Measurements from ENCODE around the gene FAHD2A. TPM values are rescaled to one million over a fixed set of nuclear protein-coding genes. Genes with fewer than 3 reads are reported as not detected.

FAHD2A gene
- polyA plus RNA-seq, 1 donor from 2014 or later: 27.2 TPM

DNA sequence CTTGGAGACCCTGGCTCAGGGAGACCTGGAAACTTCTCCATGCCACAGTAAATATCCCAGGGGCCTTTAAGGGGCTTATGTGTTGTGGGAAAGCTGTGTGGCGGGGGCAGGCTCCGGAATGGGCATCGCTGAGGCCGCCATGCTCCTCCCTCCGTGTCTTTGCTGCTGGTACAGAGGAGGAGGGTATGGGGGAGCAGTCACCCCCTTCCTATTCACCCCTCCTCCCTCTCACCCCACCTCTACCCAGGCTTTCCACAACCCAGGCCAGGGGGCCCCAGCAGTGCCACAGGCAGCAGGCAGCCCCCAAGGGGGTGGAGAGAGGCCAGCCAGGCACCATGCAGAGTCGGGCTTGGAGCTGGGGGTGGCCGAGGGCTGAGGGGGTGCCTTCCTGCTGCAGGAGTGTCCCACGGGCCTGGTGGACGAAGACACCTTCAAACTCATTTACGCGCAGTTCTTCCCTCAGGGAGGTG is 28.0 kb upstream of the FAHD2A start:
- Histone ChIP-seq H3K79me2 (replicated peaks; ENCODE audit: insufficient read depth, low read length) (no peaks in the 10 kb centered on the region), H3K9me2 (ENCODE audit: insufficient read depth, low read length) (no peaks in the 10 kb centered on the region), H3K27me3 (ENCODE audit: insufficient read depth, low read depth, low read length) (no peaks in the 10 kb centered on the region), H4K20me1 (ENCODE audit: insufficient read depth) (no peaks in the 10 kb centered on the region), H3K4me3 (ENCODE audit: low read length) (no peak overlapping the region), H3K36me3 (ENCODE audit: insufficient read depth, low read length) (no peaks in the 10 kb centered on the region), H3K4me2 (ENCODE audit: low read length) (no peak overlapping the region), H3K9me3 (ENCODE audit: low read length) (peaks cover 9% of the 10 kb centered on the region), H2AFZ (ENCODE audit: low read depth, low read length) (no peak overlapping the region), H3F3A (ENCODE audit: insufficient read depth, low read length, poor library complexity, severe bottlenecking) (no peaks in the 10 kb centered on the region), H3K9ac (ENCODE audit: low read length) (no peak overlapping the region), H3K27ac (ENCODE audit: low read length) (no peak overlapping the region)
- no peak for TF ChIP-seq POLR2AphosphoS5 (IDR thresholded peaks at IDR 0.05)
- TF ChIP-seq SMC3 (conservative IDR thresholded peaks at IDR 0.05; ENCODE audit: poor library complexity): no peak
- no peak for TF ChIP-seq RAD21 (conservative IDR thresholded peaks at IDR 0.05)
- no peak for TF ChIP-seq EZH2 (IDR thresholded peaks at IDR 0.05; ENCODE audit: borderline replicate concordance, insufficient read depth, low read length, poor library complexity, severe bottlenecking)
- TF ChIP-seq, protein P1, sequence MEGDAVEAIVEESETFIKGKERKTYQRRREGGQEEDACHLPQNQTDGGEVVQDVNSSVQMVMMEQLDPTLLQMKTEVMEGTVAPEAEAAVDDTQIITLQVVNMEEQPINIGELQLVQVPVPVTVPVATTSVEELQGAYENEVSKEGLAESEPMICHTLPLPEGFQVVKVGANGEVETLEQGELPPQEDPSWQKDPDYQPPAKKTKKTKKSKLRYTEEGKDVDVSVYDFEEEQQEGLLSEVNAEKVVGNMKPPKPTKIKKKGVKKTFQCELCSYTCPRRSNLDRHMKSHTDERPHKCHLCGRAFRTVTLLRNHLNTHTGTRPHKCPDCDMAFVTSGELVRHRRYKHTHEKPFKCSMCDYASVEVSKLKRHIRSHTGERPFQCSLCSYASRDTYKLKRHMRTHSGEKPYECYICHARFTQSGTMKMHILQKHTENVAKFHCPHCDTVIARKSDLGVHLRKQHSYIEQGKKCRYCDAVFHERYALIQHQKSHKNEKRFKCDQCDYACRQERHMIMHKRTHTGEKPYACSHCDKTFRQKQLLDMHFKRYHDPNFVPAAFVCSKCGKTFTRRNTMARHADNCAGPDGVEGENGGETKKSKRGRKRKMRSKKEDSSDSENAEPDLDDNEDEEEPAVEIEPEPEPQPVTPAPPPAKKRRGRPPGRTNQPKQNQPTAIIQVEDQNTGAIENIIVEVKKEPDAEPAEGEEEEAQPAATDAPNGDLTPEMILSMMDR (IDR thresholded peaks at IDR 0.05; ENCODE audit: poor library complexity, severe bottlenecking): no peak
- no peak for TF ChIP-seq TAF1 (IDR thresholded peaks at IDR 0.05; ENCODE audit: low read depth)
- no peak for TF ChIP-seq EP300 (conservative IDR thresholded peaks at IDR 0.05; ENCODE audit: poor library complexity, severe bottlenecking)
- TF ChIP-seq, protein P2, sequence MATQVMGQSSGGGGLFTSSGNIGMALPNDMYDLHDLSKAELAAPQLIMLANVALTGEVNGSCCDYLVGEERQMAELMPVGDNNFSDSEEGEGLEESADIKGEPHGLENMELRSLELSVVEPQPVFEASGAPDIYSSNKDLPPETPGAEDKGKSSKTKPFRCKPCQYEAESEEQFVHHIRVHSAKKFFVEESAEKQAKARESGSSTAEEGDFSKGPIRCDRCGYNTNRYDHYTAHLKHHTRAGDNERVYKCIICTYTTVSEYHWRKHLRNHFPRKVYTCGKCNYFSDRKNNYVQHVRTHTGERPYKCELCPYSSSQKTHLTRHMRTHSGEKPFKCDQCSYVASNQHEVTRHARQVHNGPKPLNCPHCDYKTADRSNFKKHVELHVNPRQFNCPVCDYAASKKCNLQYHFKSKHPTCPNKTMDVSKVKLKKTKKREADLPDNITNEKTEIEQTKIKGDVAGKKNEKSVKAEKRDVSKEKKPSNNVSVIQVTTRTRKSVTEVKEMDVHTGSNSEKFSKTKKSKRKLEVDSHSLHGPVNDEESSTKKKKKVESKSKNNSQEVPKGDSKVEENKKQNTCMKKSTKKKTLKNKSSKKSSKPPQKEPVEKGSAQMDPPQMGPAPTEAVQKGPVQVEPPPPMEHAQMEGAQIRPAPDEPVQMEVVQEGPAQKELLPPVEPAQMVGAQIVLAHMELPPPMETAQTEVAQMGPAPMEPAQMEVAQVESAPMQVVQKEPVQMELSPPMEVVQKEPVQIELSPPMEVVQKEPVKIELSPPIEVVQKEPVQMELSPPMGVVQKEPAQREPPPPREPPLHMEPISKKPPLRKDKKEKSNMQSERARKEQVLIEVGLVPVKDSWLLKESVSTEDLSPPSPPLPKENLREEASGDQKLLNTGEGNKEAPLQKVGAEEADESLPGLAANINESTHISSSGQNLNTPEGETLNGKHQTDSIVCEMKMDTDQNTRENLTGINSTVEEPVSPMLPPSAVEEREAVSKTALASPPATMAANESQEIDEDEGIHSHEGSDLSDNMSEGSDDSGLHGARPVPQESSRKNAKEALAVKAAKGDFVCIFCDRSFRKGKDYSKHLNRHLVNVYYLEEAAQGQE (IDR thresholded peaks at IDR 0.05; ENCODE audit: borderline replicate concordance): no peak
- no peak for TF ChIP-seq MXI1 (conservative IDR thresholded peaks at IDR 0.05; ENCODE audit: poor library complexity, severe bottlenecking)

DNA sequence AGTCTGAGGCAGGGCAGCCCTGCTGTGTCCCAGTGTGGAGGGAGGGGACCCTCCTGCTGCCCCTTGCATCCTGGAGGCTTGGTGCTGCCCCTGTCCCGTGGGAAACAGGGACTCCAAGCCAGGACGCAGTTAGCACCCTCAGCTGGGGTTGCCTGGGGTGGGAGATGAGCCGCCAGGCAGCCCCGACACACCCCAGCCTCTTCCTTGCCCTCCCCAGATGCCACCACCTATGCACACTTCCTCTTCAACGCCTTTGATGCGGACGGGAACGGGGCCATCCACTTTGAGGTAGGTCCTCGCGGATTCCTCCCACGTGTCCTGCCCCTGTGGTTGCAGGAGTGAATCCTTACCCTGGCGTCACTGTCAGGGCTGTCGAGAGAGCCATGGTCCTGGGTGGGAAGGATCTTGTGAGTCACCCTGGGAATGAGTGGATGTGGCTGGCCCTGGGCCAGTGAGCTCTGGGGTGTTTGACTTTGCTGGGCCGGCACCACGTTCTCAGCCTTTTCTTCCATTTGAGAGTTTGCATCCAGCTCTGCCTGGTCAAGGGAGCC is 27.5 kb upstream of the FAHD2A start:
- H3K27me3 ChIP-seq (ENCODE audit: insufficient read depth, low read depth, low read length): no peaks in the 10 kb centered on the region
- no peak overlapping the region for H3K27ac ChIP-seq (ENCODE audit: low read length)
- TF ChIP-seq MXI1 (conservative IDR thresholded peaks at IDR 0.05; ENCODE audit: poor library complexity, severe bottlenecking) (no peak), RAD21 (conservative IDR thresholded peaks at IDR 0.05) (no peak), EP300 (conservative IDR thresholded peaks at IDR 0.05; ENCODE audit: poor library complexity, severe bottlenecking) (no peak), SMC3 (conservative IDR thresholded peaks at IDR 0.05; ENCODE audit: poor library complexity) (no peak), TAF1 (IDR thresholded peaks at IDR 0.05; ENCODE audit: low read depth) (no peak), EZH2 (IDR thresholded peaks at IDR 0.05; ENCODE audit: borderline replicate concordance, insufficient read depth, low read length, poor library complexity, severe bottlenecking) (no peak), POLR2AphosphoS5 (IDR thresholded peaks at IDR 0.05) (no peak)
- TF ChIP-seq, protein P1 (IDR thresholded peaks at IDR 0.05; ENCODE audit: poor library complexity, severe bottlenecking): no peak
- TF ChIP-seq, protein P2 (IDR thresholded peaks at IDR 0.05; ENCODE audit: borderline replicate concordance): no peak
- H4K20me1 ChIP-seq (ENCODE audit: insufficient read depth): no peaks in the 10 kb centered on the region
- no peak overlapping the region for H3K4me3 ChIP-seq (ENCODE audit: low read length)
- peaks cover 7% of the 10 kb centered on the region for H3K9me3 ChIP-seq (ENCODE audit: low read length)
- no peaks in the 10 kb centered on the region for H3K36me3 ChIP-seq (ENCODE audit: insufficient read depth, low read length)
- no peak overlapping the region for H2AFZ ChIP-seq (ENCODE audit: low read depth, low read length)
- no peaks in the 10 kb centered on the region for H3F3A ChIP-seq (ENCODE audit: insufficient read depth, low read length, poor library complexity, severe bottlenecking)
- no peaks in the 10 kb centered on the region for H3K79me2 ChIP-seq (replicated peaks; ENCODE audit: insufficient read depth, low read length)
- no peak overlapping the region for H3K4me2 ChIP-seq (ENCODE audit: low read length)
- no peak overlapping the region for H3K9ac ChIP-seq (ENCODE audit: low read length)
- no peaks in the 10 kb centered on the region for H3K9me2 ChIP-seq (ENCODE audit: insufficient read depth, low read length)

Data from neural cell (in vitro differentiated cells).